ENCODE data around the gene PSEN1. TPM values are rescaled to one million over a fixed set of nuclear protein-coding genes. Genes with fewer than 3 reads are reported as not detected.
A peak's percentile ranks its signal among the peaks of the same experiment; 100 is the strongest.

PSEN1 gene
- total RNA-seq, 2 experiments from 2014 or later = 30.3 to 31.6 TPM

DNA sequence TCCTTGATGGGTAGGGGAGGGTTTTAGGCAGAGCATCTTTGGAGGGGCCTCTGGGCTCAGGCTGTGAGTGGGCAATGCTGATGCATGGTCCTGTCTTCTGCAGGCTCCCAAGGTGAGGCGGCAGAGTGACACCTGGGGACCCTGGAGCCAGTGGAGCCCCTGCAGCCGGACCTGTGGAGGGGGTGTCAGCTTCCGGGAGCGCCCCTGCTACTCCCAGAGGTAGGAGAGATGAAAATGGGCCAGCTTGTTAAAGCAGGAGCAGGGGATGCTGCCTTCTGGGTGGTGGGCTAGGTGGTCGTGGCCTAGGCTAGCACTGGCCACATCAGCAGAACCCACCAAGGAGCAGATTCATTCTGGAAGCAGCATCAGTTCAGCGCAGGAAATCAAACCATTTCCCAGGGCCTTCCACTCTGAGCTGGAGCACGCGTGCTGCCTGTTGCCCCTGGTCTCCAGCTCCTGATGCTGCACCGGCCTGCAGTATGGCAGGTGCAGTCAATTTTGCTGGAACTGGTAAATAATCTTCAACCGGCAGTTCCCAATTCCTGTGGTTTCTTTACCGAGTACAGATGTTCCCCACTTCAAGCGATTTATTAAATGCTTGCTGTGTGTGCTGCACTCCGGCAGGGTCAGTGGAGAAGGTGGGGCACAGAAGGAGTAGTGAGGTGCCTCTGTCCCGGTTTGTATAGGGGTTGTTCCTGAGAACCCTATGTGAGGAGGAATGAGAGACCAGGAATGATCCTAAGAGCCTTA lies 108.4 kb downstream of the PSEN1 start:
- H3K36me3 Mint-ChIP-seq = no peaks in the 10 kb centered on the region

DNA sequence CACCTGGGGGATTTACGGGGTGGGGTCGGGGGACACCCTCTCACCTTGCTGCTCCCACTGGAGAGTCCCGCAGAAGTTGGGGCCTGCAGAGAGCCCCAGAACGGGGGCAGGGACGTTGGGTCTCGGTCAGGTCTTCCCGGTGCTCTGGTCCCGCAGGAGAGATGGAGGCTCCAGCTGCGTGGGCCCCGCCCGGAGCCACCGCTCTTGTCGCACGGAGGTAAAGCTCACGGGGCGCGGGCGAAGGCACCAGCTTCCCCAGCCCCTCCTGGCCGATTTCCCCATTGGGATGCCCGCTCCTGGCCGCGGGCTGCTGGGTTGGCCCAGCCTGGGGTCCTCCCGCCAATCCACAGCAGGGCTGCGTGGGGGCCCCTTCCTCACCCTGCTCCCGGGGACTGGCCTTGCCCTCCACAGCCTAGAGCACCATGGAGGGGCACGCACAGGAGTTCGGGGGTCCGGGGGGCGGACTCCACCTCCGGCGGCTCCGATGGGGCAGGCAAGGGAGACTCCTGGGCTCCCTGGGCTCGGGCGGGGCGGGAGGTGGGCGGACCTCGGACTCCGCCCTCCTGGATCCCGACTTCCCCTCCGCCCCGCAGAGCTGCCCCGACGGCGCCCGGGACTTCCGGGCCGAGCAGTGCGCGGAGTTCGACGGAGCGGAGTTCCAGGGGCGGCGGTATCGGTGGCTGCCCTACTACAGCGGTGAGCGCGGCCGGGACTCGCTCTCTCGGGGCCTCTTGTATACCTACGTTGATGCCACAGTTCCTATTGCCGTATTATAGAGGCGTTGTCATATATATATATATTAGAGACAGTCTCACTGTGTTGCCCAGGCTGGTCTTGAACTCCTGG lies 109.4 kb downstream of the PSEN1 start:
- ChIA-PET CTCF (no interaction called here), POLR2A (no interaction called here)
- Mint-ChIP-seq H3K4me1 (ENCODE audit: low read depth) (peaks cover 25% of the 10 kb centered on the region), H3K27me3 (peaks cover 51% of the 10 kb centered on the region), H3K4me3 (peak overlapping the region; percentile 64), H3K9me3 (no peaks in the 10 kb centered on the region), H3K36me3 (no peaks in the 10 kb centered on the region), H3K27ac (no peak overlapping the region)
- intact Hi-C loops (cut with micrococcal nuclease) = loop anchor here (5.0 kb wide), 1 partner anchor 47 kb away; no protein-coding TSS in a partner anchor
- DNase-seq = peak; percentile 64

More for the DNA sequence above, 108.4 kb downstream of the PSEN1 start:
- no peaks in the 10 kb centered on the region for H3K9me3 Mint-ChIP-seq
- no peak overlapping the region for H3K27ac Mint-ChIP-seq
- intact Hi-C loops (cut with micrococcal nuclease) = loop anchor here (5.0 kb wide), 1 partner anchor 48 kb away; no protein-coding TSS in a partner anchor
- ChIA-PET CTCF (interaction anchor here (0.6 to 1.4 kb wide), 2 partner anchors 18 to 227 kb away, joined by 3 to 5 read pairs; no protein-coding TSS in a partner anchor), POLR2A (no interaction called here)
- DNase-seq = no peak
- peaks cover 25% of the 10 kb centered on the region for H3K4me1 Mint-ChIP-seq (ENCODE audit: low read depth)
- peaks cover 57% of the 10 kb centered on the region for H3K27me3 Mint-ChIP-seq
- H3K4me3 Mint-ChIP-seq = peak overlapping the region; percentile 30

DNA sequence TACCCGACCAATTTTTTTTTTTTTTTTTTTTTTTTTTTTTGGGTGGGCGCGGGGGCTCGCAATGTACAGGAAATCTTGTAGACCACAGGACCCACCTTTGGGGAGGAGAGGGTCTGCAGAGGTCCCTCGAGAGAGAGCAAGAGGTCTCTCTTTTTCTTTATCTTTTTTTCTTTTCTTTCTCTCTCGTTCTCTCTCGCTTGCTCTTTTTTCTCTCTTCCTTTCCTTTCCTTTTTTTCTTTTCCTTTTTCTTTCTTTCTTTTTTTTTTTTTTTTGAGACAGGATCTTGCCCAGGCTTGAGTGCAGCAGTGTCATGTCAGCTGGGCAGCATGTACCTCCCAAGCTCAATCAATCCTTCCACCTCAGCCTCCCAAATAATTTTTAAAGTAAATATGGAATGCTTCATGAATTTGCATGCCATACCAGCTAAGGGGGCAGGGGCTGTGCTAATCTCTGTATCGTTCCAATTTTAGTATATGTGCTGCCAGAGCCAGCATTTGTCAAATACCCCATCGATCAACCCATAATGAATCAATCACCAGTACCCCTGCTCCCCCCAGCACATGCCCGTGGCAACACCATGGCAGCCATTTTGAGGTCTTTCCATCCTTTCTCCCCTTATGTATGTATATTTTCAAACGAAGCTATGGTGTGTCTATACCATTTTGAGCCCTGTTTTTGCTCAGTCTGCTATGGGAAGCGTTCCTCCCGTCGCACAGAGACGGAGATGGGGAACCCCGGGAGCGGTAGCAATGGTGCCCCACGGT lies 110.3 kb downstream of the PSEN1 start:
- ChIA-PET CTCF (no interaction called here), POLR2A (no interaction called here)
- intact Hi-C loops (cut with micrococcal nuclease) = loop anchor here (5.0 kb wide), 1 partner anchor 46 kb away; no protein-coding TSS in a partner anchor
- no peak overlapping the region for H3K27ac Mint-ChIP-seq
- peak overlapping the region; percentile 53 for H3K4me3 Mint-ChIP-seq
- H3K27me3 Mint-ChIP-seq = peaks cover 42% of the 10 kb centered on the region
- H3K4me1 Mint-ChIP-seq (ENCODE audit: low read depth) = peaks cover 25% of the 10 kb centered on the region
- no peak for DNase-seq
- no peaks in the 10 kb centered on the region for H3K36me3 Mint-ChIP-seq
- H3K9me3 Mint-ChIP-seq = no peaks in the 10 kb centered on the region

DNA sequence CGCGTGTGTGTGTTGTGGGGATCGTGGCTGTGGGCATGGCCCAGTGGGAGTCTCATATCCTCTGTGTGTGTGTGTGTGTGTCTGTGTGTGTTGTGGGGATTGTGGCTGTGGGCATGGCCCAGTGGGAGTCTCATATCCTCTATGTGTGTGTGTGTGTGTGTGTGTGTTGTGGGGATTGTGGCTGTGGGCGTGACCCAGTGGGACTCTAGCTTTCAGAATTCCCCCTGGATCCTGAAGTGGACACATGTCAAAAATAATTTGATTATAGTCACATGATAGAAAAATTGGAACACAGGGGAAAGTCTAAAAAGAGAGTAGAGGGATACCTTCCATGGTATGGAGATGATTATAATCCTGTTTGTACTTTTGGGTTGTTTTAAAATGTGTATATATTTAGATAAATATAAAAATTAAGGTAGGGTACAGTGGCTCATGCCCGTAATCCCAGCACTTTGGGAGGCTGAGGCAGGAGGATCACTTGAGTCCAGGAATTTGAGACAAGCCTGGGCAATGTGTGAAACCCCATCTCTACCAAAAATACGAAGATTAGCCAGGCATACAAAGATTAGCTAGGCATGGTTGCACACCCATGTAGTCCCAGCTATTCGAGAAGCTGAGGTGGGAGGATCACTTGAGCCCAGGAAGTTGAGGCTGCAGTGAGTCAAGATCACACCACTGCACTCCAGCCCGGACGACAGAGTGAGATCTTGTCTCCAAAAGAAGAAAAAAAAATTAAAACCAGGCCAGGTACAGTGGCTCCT lies 112.0 kb downstream of the PSEN1 start:
- Mint-ChIP-seq H3K4me1 (ENCODE audit: low read depth) (peaks cover 19% of the 10 kb centered on the region), H3K9me3 (no peaks in the 10 kb centered on the region), H3K27ac (no peak overlapping the region), H3K27me3 (peaks cover 32% of the 10 kb centered on the region), H3K36me3 (no peaks in the 10 kb centered on the region), H3K4me3 (no peak overlapping the region)
- peak; percentile 40 for DNase-seq
- CTCF ChIA-PET = no interaction called here
- POLR2A ChIA-PET = no interaction called here
- intact Hi-C loops (cut with micrococcal nuclease) = loop anchor here (5.0 kb wide), 1 partner anchor 44 kb away; no protein-coding TSS in a partner anchor

DNA sequence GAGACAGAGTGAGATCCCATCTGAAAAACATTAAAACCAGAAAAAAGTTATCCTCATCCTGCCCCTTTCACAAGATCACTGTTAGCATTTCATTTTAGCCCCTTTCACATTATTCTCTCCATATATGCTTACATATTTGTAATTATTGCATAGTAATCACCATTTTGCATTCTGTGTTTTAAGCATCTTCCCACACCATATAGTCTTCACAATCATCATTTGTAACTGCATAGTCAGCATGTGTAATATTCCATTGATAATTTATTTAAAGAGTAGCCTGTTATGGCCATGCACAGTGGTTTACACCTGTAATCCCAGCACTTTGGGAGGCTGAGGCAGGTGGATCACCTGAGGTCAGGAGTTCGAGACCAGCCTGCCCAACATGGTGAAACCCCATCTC lies 112.8 kb downstream of the PSEN1 start:
- Mint-ChIP-seq H3K27me3 (peaks cover 25% of the 10 kb centered on the region), H3K9me3 (no peaks in the 10 kb centered on the region), H3K4me1 (ENCODE audit: low read depth) (peaks cover 16% of the 10 kb centered on the region), H3K27ac (no peak overlapping the region), H3K36me3 (no peaks in the 10 kb centered on the region), H3K4me3 (no peak overlapping the region)
- ChIA-PET CTCF (no interaction called here), POLR2A (no interaction called here)
- intact Hi-C loops (cut with micrococcal nuclease) = loop anchor here (5.0 kb wide), 1 partner anchor 43 kb away; no protein-coding TSS in a partner anchor
- no peak for DNase-seq

DNA sequence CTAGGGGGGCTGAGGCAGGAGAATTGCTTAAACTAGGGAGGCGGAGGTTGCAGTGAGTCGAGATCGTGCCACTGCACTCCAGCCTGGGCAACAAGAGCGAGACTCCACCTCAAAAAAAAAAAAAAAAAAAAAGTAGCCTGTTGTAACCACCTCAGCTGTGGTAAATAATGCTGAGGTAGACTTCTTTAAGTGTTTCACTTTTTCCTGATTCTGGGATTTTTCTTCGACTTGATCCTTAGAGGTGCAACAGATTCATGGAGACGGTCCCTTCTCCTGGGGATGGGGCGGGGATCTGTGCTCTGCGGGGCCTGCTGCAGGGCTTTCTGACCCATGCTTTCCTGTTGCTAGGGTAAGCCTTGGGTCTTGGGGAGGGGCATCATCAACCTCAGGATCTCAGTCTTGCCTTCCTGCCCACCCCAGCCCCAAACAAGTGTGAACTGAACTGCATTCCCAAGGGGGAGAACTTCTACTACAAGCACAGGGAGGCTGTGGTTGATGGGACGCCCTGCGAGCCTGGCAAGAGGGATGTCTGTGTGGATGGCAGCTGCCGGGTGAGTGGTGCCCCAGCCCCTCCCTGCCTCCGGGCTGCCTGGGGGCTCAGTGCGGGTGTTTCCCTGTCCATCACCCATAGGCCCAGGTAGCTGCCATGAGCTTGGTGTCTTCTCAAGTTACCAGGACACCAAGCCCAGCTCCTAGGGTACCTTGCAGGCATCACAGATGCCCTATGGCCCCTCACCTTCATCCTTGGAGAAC lies 113.4 kb downstream of the PSEN1 start:
- intact Hi-C loops (cut with micrococcal nuclease) = loop anchor here (5.0 kb wide), 1 partner anchor 43 kb away; no protein-coding TSS in a partner anchor
- H3K9me3 Mint-ChIP-seq = no peaks in the 10 kb centered on the region
- H3K27ac Mint-ChIP-seq = no peak overlapping the region
- ChIA-PET CTCF (no interaction called here), POLR2A (no interaction called here)
- peaks cover 19% of the 10 kb centered on the region for H3K27me3 Mint-ChIP-seq
- no peaks in the 10 kb centered on the region for H3K36me3 Mint-ChIP-seq
- no peak for DNase-seq
- no peak overlapping the region for H3K4me3 Mint-ChIP-seq
- peaks cover 16% of the 10 kb centered on the region for H3K4me1 Mint-ChIP-seq (ENCODE audit: low read depth)

DNA sequence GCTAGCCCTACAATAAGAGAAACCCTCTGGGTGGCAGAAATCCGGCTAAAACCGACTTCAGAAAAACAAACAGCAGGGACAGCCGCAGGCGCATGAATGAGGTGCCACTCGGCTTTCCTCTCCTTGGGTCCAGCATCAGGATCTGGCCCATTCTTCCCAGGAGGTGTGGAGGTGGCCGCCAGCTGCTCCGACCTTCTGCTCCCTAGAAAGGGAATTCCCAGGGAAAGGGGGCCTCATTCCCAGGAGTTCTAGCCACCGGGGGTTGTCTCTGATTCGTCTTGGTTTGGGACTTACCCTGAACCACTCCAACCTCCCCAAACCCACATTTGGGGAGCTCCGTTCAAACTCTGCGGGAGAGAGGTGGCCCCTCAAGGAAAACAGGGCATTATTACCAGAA lies 114.0 kb downstream of the PSEN1 start:
- Mint-ChIP-seq H3K4me1 (ENCODE audit: low read depth) (peaks cover 16% of the 10 kb centered on the region), H3K9me3 (no peaks in the 10 kb centered on the region), H3K27ac (no peak overlapping the region), H3K4me3 (no peak overlapping the region), H3K36me3 (no peaks in the 10 kb centered on the region), H3K27me3 (peaks cover 14% of the 10 kb centered on the region)
- intact Hi-C loops (cut with micrococcal nuclease) = no loop called here
- no peak for DNase-seq
- ChIA-PET POLR2A (interaction anchor here (1.0 kb wide), 1 partner anchor 21 kb away, joined by 3 read pairs; no protein-coding TSS in a partner anchor), CTCF (no interaction called here)

DNA sequence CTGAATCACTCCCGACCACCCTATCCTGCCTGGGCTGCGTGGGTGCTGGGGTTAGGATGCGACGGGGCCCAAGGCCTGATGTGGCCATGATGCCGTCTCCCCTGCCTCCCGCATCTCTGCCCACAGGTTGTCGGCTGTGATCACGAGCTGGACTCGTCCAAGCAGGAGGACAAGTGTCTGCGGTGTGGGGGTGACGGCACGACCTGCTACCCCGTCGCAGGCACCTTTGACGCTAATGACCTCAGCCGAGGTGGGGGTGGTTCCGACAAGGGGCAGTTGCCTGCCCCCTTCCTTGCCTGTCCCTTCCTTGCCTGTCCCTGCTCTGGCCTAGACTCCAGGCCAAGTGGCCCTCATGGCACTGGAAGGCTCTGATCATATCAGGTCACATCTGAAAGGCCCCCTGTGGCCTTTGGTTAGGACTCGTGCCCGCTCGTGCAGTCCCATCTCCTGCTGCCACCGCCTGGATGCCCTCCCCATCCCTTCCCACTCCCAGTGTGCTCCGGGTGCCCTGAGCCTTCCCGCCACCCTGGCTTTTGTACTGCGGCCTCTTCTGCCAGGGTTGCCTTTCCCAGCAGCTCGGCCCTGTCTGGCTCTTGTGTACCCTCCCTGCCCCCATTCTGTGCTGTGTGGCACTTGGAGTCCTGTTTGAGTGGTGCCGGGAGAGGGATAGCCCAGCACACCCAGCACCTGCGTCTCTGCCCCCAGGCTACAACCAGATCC lies 114.6 kb downstream of the PSEN1 start:
- ChIA-PET POLR2A (interaction anchor here (1.0 kb wide), 1 partner anchor 22 kb away, joined by 3 read pairs; no protein-coding TSS in a partner anchor), CTCF (no interaction called here)
- H3K4me1 Mint-ChIP-seq (ENCODE audit: low read depth) = peaks cover 16% of the 10 kb centered on the region
- no peaks in the 10 kb centered on the region for H3K36me3 Mint-ChIP-seq
- peaks cover 14% of the 10 kb centered on the region for H3K27me3 Mint-ChIP-seq
- no peaks in the 10 kb centered on the region for H3K9me3 Mint-ChIP-seq
- intact Hi-C loops (cut with micrococcal nuclease) = no loop called here
- DNase-seq = no peak
- H3K27ac Mint-ChIP-seq = no peak overlapping the region
- no peak overlapping the region for H3K4me3 Mint-ChIP-seq

DNA sequence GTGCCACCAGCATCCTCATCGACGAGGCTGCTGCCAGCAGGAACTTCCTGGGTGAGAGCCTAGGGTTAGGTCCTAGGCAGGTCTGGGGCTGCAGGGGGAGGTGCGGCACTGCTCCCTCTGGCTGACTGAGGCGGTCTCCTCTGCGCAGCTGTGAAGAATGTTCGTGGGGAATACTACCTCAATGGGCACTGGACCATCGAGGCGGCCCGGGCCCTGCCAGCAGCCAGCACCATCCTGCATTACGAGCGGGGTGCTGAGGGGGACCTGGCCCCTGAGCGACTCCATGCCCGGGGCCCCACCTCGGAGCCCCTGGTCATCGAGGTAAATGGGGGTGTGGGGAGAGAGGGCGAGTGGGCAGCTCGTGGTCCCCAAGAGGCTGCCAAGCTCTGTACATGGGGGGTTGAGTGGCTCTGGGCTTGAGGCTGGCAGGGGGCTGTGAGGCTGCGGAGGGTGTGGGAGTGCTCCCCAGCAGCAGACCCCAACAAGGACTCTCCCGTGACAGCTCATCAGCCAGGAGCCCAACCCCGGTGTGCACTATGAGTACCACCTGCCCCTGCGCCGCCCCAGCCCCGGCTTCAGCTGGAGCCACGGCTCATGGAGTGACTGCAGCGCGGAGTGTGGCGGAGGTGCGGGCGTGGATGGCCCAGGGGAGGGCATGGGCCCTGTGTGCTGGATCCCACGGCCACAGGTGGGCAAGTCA lies 115.4 kb downstream of the PSEN1 start:
- POLR2A ChIA-PET = no interaction called here

More for the DNA sequence above, 115.4 kb downstream of the PSEN1 start:
- Mint-ChIP-seq H3K4me1 (ENCODE audit: low read depth) (peaks cover 13% of the 10 kb centered on the region), H3K36me3 (no peaks in the 10 kb centered on the region), H3K27me3 (peaks cover 11% of the 10 kb centered on the region), H3K4me3 (no peak overlapping the region), H3K9me3 (no peaks in the 10 kb centered on the region), H3K27ac (no peak overlapping the region)
- CTCF ChIA-PET = no interaction called here
- intact Hi-C loops (cut with micrococcal nuclease) = no loop called here
- no peak for DNase-seq
